ENCODE results near the gene KCTD3.

The KCTD3 gene

GRCh38 chr1:215556996-215557395 lies 10.1 kb upstream of the KCTD3 start:
- DNase-seq, result no peak

- DNase-seq, result no peak
Observed at GRCh38 chr1:215557504-215557903, 9.6 kb upstream of the KCTD3 start.

DNA sequence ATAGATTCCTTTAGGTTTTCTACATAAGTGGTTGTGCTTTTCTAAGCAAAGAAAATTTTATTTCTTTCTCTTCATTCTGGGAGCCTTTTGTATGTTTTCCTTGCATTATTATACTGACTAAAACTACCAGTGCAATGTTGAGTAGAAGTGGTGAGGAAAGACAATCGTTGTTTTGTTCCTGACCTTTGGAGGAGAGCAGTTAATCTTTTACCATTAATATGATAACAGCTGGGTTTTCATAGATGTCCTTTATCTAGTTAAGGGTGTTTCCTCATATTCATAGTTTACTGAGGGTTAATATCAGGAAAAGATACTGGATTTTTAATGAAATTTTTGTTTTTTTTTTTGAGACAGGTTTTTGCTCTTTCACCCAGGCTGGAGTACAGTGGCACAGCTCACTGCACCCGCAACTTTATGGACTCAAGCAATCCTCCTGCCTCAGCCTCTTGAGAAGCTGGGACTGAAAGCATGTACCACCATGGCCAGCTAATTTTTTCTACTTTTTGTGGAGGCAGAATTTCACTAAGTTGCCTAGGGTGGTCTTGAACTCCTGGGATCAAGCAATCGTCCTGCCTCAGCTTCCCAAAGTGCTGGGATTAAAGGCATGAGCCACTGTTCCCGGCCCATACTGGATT lies 9.0 kb upstream of the KCTD3 start:
- DNase-seq, result no peak

GRCh38 chr1:215567491-215568298 lies 591 bp downstream of the KCTD3 start:
- DNase-seq, result peak in 48 of 56 donors; percentile 18 to 85 (median 54)

DNA sequence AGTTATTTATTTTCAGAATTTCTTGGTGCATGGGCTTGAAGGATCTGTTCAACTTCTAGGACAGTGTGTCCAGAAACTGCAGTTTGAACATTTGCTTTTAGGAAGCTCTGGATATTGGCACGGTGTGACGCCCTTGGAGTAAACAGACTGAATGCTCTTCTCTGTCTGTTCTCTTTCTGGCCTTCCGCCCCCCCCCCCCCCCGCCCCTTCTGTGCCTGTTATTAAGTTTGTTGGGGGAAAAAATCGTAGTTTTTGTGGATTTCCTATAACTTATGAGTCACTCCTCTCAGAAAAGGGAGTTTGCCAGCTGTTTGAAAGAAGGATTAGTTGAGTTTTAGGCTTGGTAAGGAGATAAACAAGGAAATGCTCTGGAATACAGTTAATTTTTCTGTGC lies 1.2 kb downstream of the KCTD3 start:
- peak in 35 of 56 donors; percentile 0 to 74 (median 30) for DNase-seq

GRCh38 chr1:215569986-215570824 lies 3.1 kb downstream of the KCTD3 start:
- DNase-seq, result no peak

DNA sequence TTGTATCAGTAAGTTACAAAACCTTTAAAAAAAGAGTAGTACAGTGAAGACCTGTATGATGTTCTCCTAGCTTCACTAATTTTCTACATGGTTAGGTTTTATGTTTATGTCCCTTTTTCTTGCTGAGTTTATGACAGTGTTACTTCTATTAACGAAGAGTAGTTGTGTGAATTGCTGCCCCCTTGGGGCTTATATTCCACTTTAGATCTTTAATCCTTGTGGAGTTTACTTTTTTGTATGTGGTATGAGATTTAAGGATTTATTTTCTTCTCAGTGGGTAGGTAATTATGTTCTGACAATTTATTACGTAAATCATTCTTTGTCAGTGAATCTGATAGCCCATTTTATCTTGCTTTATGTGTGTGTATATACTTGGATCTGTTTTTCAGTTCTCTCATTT lies 14.8 kb downstream of the KCTD3 start:
- no peak for DNase-seq

- no peak for DNase-seq
Observed at GRCh38 chr1:215583185-215583749, 16.2 kb downstream of the KCTD3 start.

DNA sequence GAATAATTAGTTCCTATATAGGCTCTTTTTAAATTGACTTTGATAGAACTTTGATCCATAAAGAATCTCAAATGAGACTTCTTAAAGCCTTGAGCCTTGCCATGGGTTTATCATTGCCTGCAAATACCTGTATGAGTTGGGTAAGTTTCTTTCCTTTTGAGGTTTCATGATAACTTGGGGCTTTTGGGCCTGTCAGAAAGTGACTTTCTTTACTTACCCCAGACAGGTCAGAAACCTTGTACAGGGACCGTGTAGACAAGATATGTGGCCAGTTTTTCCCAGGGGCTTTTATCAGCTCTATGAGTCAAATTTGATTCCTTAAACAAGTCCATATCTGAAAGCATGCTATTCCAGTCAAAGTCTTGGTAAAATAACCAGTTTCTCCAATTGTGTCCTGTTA lies 17.3 kb downstream of the KCTD3 start:
- no peak for DNase-seq

DNA sequence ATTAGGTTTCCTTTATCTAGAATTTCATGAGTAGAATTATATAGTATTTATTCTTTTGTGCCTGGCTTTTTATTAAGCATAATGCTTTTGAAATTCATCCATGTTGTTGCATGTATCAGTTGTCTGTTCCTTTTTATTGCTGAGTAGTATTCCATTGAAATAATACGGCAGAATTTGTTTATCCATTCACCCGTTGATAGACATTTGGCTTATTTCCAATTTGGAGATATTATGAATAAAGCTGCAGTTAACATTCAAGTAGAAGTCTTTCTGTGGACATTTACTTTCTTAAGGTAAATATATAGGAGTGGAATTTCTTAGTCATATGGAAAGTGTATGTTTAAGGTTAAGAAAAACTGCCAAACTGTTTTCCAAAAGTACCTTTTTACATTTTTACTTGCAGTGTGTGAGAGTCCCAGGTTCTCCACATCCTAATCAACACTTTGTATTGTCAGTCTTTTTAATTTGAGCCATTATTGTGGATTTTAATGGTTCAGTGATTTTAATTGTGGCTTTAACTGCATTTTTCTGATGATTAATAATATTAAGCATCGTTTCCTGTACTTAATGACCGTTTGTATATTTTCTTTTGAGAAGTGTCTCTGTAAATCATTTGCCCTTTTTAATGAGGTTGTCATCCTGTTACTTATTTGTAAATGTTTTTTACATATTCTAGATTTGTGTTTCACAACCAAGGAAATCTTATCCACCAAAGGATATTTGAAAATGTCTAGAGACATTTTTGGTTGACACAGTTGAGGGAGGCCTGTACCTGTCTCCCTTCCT lies 22.7 kb downstream of the KCTD3 start:
- DNase-seq, result no peak

DNA sequence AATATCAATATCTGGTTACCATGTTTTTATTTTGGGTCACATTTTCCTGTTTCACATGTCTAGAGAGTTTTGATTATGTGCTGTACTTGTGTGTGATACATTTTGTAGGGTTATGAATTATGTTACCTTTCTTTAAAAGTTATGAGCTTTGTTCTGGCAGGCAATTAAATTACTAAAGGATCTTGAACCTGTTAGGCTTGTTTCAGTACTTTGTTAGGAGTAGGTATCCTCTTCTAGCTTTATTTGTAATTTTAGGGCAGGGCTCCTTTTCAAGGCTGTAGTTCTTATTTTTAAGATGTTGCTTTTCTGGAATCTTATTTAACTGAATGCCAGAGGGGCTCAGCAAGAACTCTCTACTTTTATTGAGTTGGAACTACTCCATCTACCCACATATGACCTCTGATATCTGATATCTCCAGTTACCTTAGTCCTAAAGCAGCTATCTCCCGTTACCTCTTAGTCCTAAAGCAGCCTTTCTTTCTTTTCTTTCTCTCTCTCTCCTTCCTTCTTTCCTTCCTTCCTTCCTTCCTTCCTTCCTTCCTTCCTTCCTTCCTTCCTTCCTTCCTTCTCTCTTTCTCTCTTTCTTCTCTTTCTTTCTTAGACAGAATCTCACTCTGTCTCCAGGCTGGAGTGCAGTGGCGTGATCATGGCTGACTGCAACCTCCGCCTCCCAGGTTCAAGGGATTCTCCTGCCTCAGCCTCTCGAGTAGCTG lies 23.8 kb downstream of the KCTD3 start:
- no peak for DNase-seq

DNA sequence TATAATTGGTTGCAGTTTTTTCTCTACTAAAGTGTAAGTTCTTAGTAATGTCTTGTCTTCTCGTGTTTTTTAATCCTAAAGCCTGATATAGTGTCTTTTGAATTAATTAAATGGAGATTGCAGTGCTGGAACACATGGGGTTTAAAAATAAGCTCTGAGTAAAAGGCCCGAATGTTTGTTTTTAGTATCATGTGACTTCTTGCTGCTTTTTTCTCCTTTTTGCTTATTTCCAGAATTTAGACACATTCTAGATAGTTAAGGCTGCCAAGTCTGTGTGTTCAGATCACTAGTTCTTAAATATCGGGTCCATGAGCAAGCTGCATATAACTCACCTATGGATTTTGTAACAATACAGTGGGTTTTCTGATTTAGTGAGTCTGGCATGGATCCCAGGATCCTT lies 27.5 kb downstream of the KCTD3 start:
- DNase-seq, result no peak

- DNase-seq, result no peak
Observed at GRCh38 chr1:215595231-215595630, 28.1 kb downstream of the KCTD3 start.

- DNase-seq, result no peak
Observed at GRCh38 chr1:215597961-215598360, 30.9 kb downstream of the KCTD3 start.

DNA sequence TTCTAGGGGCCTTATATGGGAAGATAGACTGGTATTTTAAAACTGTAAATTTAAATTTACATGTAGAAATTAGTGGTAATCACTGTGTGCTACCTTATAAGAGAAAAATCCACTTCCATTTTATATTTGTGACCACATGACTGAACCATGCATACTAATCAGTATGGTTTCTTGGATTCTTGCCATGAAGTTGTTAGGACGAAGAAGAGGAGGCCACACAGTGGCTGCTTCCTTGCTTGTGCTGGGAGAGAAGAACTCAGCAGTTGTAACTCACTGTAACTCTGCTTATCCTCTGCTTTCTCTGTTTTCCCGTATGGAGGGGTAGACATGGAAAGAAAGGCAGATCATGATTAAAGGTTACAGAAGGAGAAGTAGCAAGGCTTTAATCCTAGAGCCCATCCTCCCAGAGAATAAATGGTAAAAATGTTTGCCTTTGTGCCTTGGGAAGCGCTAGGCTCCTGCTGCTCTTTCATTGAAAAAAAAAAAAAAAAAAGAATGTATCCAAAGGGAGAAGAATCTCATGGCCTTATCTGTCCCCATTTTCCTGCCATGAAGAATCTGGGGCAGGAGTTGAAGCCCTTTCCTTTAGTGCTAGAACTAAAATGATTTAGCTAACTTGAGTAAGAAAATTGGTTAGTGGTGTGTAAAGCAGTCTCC lies 32.4 kb downstream of the KCTD3 start:
- peak in 1 of 56 donors; percentile 12 for DNase-seq

GRCh38 chr1:215600258-215600792 lies 33.2 kb downstream of the KCTD3 start:
- no peak for DNase-seq

GRCh38 chr1:215600867-215601266 lies 33.8 kb downstream of the KCTD3 start:
- no peak for DNase-seq

DNA sequence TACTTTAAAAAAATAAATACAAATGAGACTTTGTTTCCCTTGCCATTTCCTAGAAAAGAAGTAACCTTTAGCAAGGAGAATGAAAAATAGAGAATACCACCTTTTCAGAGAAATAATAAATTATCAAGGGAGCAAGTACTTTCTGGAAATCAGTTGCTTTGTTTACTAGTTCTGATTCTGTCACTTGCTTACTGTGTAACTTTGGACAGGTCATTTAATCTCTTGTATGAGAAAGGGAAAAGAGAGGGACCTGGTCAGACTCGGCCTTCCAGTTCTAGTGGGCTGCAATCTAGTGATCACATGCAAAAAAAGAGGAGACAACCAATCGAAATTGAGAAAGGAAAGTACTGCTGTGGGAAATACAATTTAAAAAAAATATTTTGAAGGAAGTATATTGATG lies 34.2 kb downstream of the KCTD3 start:
- DNase-seq, result no peak

GRCh38 chr1:215603319-215603718 lies 36.2 kb downstream of the KCTD3 start:
- no peak for DNase-seq
